Measurements from ENCODE around the gene PDP2. TPM values are rescaled to one million over a fixed set of nuclear protein-coding genes. Genes with fewer than 3 reads are reported as not detected.

Gene PDP2
- total RNA-seq, 4 donors from 2014 or later, result 17.9 to 48.2 (median 20.5) TPM

GRCh38 chr16:66881964-66882508 lies 1.7 kb downstream of the PDP2 start:
- no peak for TF ChIP-seq CTCF (IDR thresholded peaks at IDR 0.05)
- no peak for DNase-seq (ENCODE audit: low spot score)

GRCh38 chr16:66882702-66883101 lies 2.4 kb downstream of the PDP2 start:
- ATAC-seq (ENCODE audit: low FRiP score), result no peak
- DNase-seq (ENCODE audit: low spot score), result no peak
- no peak for TF ChIP-seq CTCF (IDR thresholded peaks at IDR 0.05)

More at GRCh38 chr16:66881964-66882508, 1.7 kb downstream of the PDP2 start:
- no peak for ATAC-seq (ENCODE audit: low FRiP score)

GRCh38 chr16:66885491-66885890 lies 5.2 kb downstream of the PDP2 start:
- TF ChIP-seq CTCF (IDR thresholded peaks at IDR 0.05), result no peak
- ATAC-seq (ENCODE audit: low FRiP score), result no peak
- no peak for DNase-seq (ENCODE audit: low spot score)

GRCh38 chr16:66886321-66886720 lies 6.0 kb downstream of the PDP2 start:
- DNase-seq (ENCODE audit: low spot score) (no peak), ATAC-seq (ENCODE audit: low FRiP score) (no peak)
- TF ChIP-seq CTCF (IDR thresholded peaks at IDR 0.05), result no peak

- TF ChIP-seq CTCF (IDR thresholded peaks at IDR 0.05), result no peak
- no peak for ATAC-seq (ENCODE audit: low FRiP score)
Measured at GRCh38 chr16:66886914-66887313, 6.6 kb downstream of the PDP2 start.

GRCh38 chr16:66888647-66889615 lies 8.6 kb downstream of the PDP2 start:
- no peak for ATAC-seq (ENCODE audit: low FRiP score)
- DNase-seq (ENCODE audit: low spot score), result no peak
- TF ChIP-seq CTCF (IDR thresholded peaks at IDR 0.05), result no peak

More at GRCh38 chr16:66886914-66887313, 6.6 kb downstream of the PDP2 start:
- no peak for DNase-seq (ENCODE audit: low spot score)

Data from omental fat pad (tissue), 4 donors.